ENCODE results near the gene KCTD20. TPM values are rescaled to one million over a fixed set of nuclear protein-coding genes. Genes with fewer than 3 reads are reported as not detected.

KCTD20 gene
- total RNA-seq, 1 donor from 2014 or later, result 48.1 TPM

GRCh38 chr6:36514554-36515456 lies 72.0 kb downstream of the KCTD20 start:
- Mint-ChIP-seq H3K4me3 (no peak overlapping the region), H3K9me3 (no peaks in the 10 kb centered on the region), H3K27me3 (ENCODE audit: low read depth) (no peaks in the 10 kb centered on the region), H3K27ac (ENCODE audit: unreplicated experiment) (no peak overlapping the region), H3K36me3 (ENCODE audit: low read depth) (peaks cover 18% of the 10 kb centered on the region), H3K4me1 (no peaks in the 10 kb centered on the region)
- no peak for TF ChIP-seq CTCF (conservative IDR thresholded peaks at IDR 0.05)
- no peak for DNase-seq (ENCODE audit: low read depth, low spot score)

- no peaks in the 10 kb centered on the region for H3K9me3 Mint-ChIP-seq
- no peak overlapping the region for H3K27ac Mint-ChIP-seq (ENCODE audit: unreplicated experiment)
- DNase-seq (ENCODE audit: low read depth, low spot score), result no peak
- H3K27me3 Mint-ChIP-seq (ENCODE audit: low read depth), result no peaks in the 10 kb centered on the region
- H3K4me3 Mint-ChIP-seq, result no peak overlapping the region
- H3K4me1 Mint-ChIP-seq, result no peaks in the 10 kb centered on the region
- H3K36me3 Mint-ChIP-seq (ENCODE audit: low read depth), result peaks cover 11% of the 10 kb centered on the region
- no peak for TF ChIP-seq CTCF (conservative IDR thresholded peaks at IDR 0.05)
These were observed 73.0 kb downstream of the KCTD20 start for GRCh38 chr6:36515844-36516243.

- DNase-seq (ENCODE audit: low read depth, low spot score), result no peak
- Mint-ChIP-seq H3K27me3 (ENCODE audit: low read depth) (no peaks in the 10 kb centered on the region), H3K4me1 (no peaks in the 10 kb centered on the region), H3K27ac (ENCODE audit: unreplicated experiment) (no peak overlapping the region), H3K9me3 (no peaks in the 10 kb centered on the region), H3K36me3 (ENCODE audit: low read depth) (peaks cover 9% of the 10 kb centered on the region), H3K4me3 (no peak overlapping the region)
- no peak for TF ChIP-seq CTCF (conservative IDR thresholded peaks at IDR 0.05)
These were observed 73.8 kb downstream of the KCTD20 start for GRCh38 chr6:36516559-36516958.

- DNase-seq (ENCODE audit: low read depth, low spot score), result no peak
- no peak overlapping the region for H3K4me3 Mint-ChIP-seq
- H3K27ac Mint-ChIP-seq (ENCODE audit: unreplicated experiment), result no peak overlapping the region
- H3K4me1 Mint-ChIP-seq, result no peaks in the 10 kb centered on the region
- H3K27me3 Mint-ChIP-seq (ENCODE audit: low read depth), result no peaks in the 10 kb centered on the region
- no peaks in the 10 kb centered on the region for H3K9me3 Mint-ChIP-seq
- TF ChIP-seq CTCF (conservative IDR thresholded peaks at IDR 0.05), result no peak
- peaks cover 9% of the 10 kb centered on the region for H3K36me3 Mint-ChIP-seq (ENCODE audit: low read depth)
These were observed 74.2 kb downstream of the KCTD20 start for GRCh38 chr6:36516988-36517387.

- Mint-ChIP-seq H3K9me3 (no peaks in the 10 kb centered on the region), H3K27me3 (ENCODE audit: low read depth) (no peaks in the 10 kb centered on the region), H3K27ac (ENCODE audit: unreplicated experiment) (no peak overlapping the region), H3K4me1 (no peaks in the 10 kb centered on the region), H3K4me3 (no peak overlapping the region), H3K36me3 (ENCODE audit: low read depth) (peaks cover 6% of the 10 kb centered on the region)
- no peak for TF ChIP-seq CTCF (conservative IDR thresholded peaks at IDR 0.05)
- DNase-seq (ENCODE audit: low read depth, low spot score), result no peak
These were observed 74.6 kb downstream of the KCTD20 start for GRCh38 chr6:36517408-36517807.
